SK-N-SH (cell line): ENCODE measurements around the gene INAVA. TPM values are rescaled to one million over a fixed set of nuclear protein-coding genes. Genes with fewer than 3 reads are reported as not detected.

Source experiments
- CTCF ChIA-PET: fragments of 300-600, 350-600 bp; formaldehyde crosslinking; extraction: SDS; loops from one replicate; lab custom pipeline; 2021; lab: Yijun Ruan, JAX
- POLR2A ChIA-PET: fragments of 350-600 bp; sonication (Branson Sonifier 250); formaldehyde crosslinking; extraction: SDS; loops from one replicate; lab custom pipeline; 2020; ENCODE audit warnings: antibody characterized with exemption, inconsistent platforms; lab: Yijun Ruan, JAX
- DNase-seq: peaks from one replicate; pipeline ENCODE4 v3.0.0; 2012
- H2AFZ ChIP-seq: fragments of 200-600 bp; sonication (generic); 2 replicates; pipeline ENCODE4 v1.8.1; 2016; ENCODE audit warnings: antibody characterized with exemption, mild to moderate bottlenecking, low read depth
- H3F3A ChIP-seq: fragments of 200-600 bp; sonication (generic); replicated peaks from 2 replicates; pipeline ENCODE3; 2016; ENCODE audit warnings: antibody characterized with exemption, mild to moderate bottlenecking; ENCODE audit not compliant: insufficient read depth
- H3K27ac ChIP-seq, 2 experiments: fragments of 200-500 bp in 1 of 2; fragments of 200-600 bp in 1 of 2; sonication (Bioruptor generic) in 1 of 2; sonication (generic), shearing (Covaris generic) in 1 of 2; 2 replicates each; pipeline versions ENCODE4 v1.5.1 to v1.6.1; 2014 to 2016; ENCODE audit warnings: low read depth in 2 of 2, inconsistent platforms in 1 of 2, low read length in 1 of 2, mild to moderate bottlenecking in 1 of 2, mixed read lengths in 1 of 2
- H3K27me3 ChIP-seq: fragments of 200-600 bp; sonication (generic), shearing (Covaris generic); 2 replicates; pipeline ENCODE4 v1.6.1; 2016; ENCODE audit warnings: mixed run types; ENCODE audit not compliant: insufficient read depth
- H3K36me3 ChIP-seq, 2 experiments: fragments of 200-500 bp in 1 of 2; fragments of 200-600 bp in 1 of 2; sonication (Bioruptor generic) in 1 of 2; sonication (generic) in 1 of 2; replicated peaks in 1 of 2; 2 replicates each; pipeline versions ENCODE3 to v1.5.1; 2014 to 2016; ENCODE audit warnings: low read length in 1 of 2, mild to moderate bottlenecking in 1 of 2; ENCODE audit not compliant: insufficient read depth in 2 of 2, control insufficient read depth in 1 of 2
- H3K4me1 ChIP-seq, 2 experiments: fragments of 200-500 bp in 1 of 2; fragments of 200-600 bp in 1 of 2; sonication (Bioruptor generic) in 1 of 2; sonication (generic), shearing (Covaris generic) in 1 of 2; 2 replicates each; pipeline versions ENCODE4 v1.5.1 to v1.6.1; 2014 to 2016; ENCODE audit warnings: low read depth in 1 of 2, low read length in 1 of 2, mixed run types in 1 of 2; ENCODE audit not compliant: insufficient read depth in 2 of 2, control insufficient read depth in 1 of 2
- H3K4me2 ChIP-seq: fragments of 200-600 bp; sonication (generic), shearing (Covaris generic); 2 replicates; pipeline ENCODE4 v1.6.1; 2017; ENCODE audit warnings: mixed run types
- H3K4me3 ChIP-seq, 2 experiments: fragments of 200-500 bp in 1 of 2; fragments of 200-600 bp in 1 of 2; sonication (Bioruptor generic) in 1 of 2; sonication (generic), shearing (Covaris generic) in 1 of 2; 2 replicates each; pipeline versions ENCODE4 v1.5.1 to v1.8.1; 2014 to 2016; ENCODE audit warnings: low read depth in 2 of 2, inconsistent platforms in 1 of 2, low read length in 1 of 2, mild to moderate bottlenecking in 1 of 2, mixed read lengths in 1 of 2, moderate library complexity in 1 of 2
- H3K79me2 ChIP-seq: fragments of 200-600 bp; sonication (generic); 2 replicates; pipeline ENCODE4 v1.8.1; 2017; ENCODE audit warnings: mild to moderate bottlenecking; ENCODE audit not compliant: insufficient read depth
- H3K9ac ChIP-seq: fragments of 200-600 bp; sonication (generic); 2 replicates; pipeline ENCODE4 v1.6.1; 2017; ENCODE audit warnings: mixed run types
- H3K9me2 ChIP-seq: fragments of 200-600 bp; sonication (generic); 2 replicates; pipeline ENCODE4 v1.6.1; 2017; ENCODE audit warnings: mixed run types
- H3K9me3 ChIP-seq: fragments of 200-600 bp; sonication (generic); 2 replicates; pipeline ENCODE4 v1.6.1; 2017; ENCODE audit warnings: mixed run types, mild to moderate bottlenecking, moderate library complexity
- H4K20me1 ChIP-seq: fragments of 200-600 bp; sonication (generic); 2 replicates; pipeline ENCODE4 v1.6.1; 2017; ENCODE audit warnings: mild to moderate bottlenecking, mixed run types; ENCODE audit not compliant: insufficient read depth
- EP300 ChIP-seq, 2 experiments: IDR thresholded peaks; 2 replicates each; pipeline versions ENCODE4 v1.4.0 to v1.6.1; 2012; ENCODE audit warnings: borderline replicate concordance in 1 of 2, low read depth in 1 of 2, low read length in 1 of 2
- FOSL2 ChIP-seq: IDR thresholded peaks from 2 replicates; pipeline ENCODE4 v1.4.0; 2012; ENCODE audit warnings: low read depth, mild to moderate bottlenecking, moderate library complexity, borderline replicate concordance
- FOXM1 ChIP-seq: IDR thresholded peaks from 2 replicates; pipeline ENCODE4 v1.4.0; 2012; ENCODE audit warnings: low read depth, mild to moderate bottlenecking
- JUND ChIP-seq: IDR thresholded peaks from 2 replicates; pipeline ENCODE4 v1.4.0; 2012
- MEF2A ChIP-seq: IDR thresholded peaks from 2 replicates; pipeline ENCODE4 v1.4.0; 2012; ENCODE audit warnings: low read depth, borderline replicate concordance
- RCOR1 ChIP-seq: fragments of 150-350 bp; IDR thresholded peaks from 2 replicates; pipeline ENCODE4 v1.6.1; 2017; ENCODE audit warnings: antibody characterized with exemption, low read length
- RXRA ChIP-seq: IDR thresholded peaks from 2 replicates; pipeline ENCODE4 v1.4.0; 2012; ENCODE audit warnings: low read depth, mild to moderate bottlenecking, borderline replicate concordance
- SIN3A ChIP-seq: IDR thresholded peaks from 2 replicates; pipeline ENCODE4 v1.6.1; 2012; ENCODE audit warnings: low read depth, mild to moderate bottlenecking, low read length, moderate library complexity, borderline replicate concordance
- TAF1 ChIP-seq: IDR thresholded peaks from 2 replicates; pipeline ENCODE4 v1.6.1; 2012; ENCODE audit warnings: low read depth, mild to moderate bottlenecking, low read length, moderate library complexity, borderline replicate concordance
- TCF12 ChIP-seq: IDR thresholded peaks from 2 replicates; pipeline ENCODE4 v1.4.0; 2012
- TEAD4 ChIP-seq: IDR thresholded peaks from 2 replicates; pipeline ENCODE4 v1.4.0; 2012; ENCODE audit warnings: mild to moderate bottlenecking, borderline replicate concordance; ENCODE audit not compliant: insufficient read depth
- WGBS: methylation state at CpG from one replicate; pipeline ENCODE4 v1.1.6; 2017; ENCODE audit warnings: low lambda C conversion rate; 5-methylcytosine and 5-hydroxymethylcytosine counted together
- polyA plus RNA-seq, 3 experiments: library from polyadenylated mRNA; depleted of rRNA; stranded (reverse); fragments of >200 nt; gene quantifications; 2 replicates each; pipeline ENCODE4 v1.2.3, GENCODE V29; 2012
- TF ChIP-seq, protein P1 (sequence below): fragments of 200-600 bp; sonication (generic); IDR thresholded peaks from 2 replicates; pipeline ENCODE4 v1.6.1; 2017; ENCODE audit warnings: antibody characterized with exemption, mild to moderate bottlenecking, moderate library complexity
- TF ChIP-seq, protein P2 (sequence below): IDR thresholded peaks from 2 replicates; pipeline ENCODE4 v1.6.1; 2012; ENCODE audit warnings: mild to moderate bottlenecking, low read depth, low read length, moderate library complexity
- TF ChIP-seq, protein P3 (sequence below): IDR thresholded peaks from 2 replicates; pipeline ENCODE4 v1.4.0; 2012; ENCODE audit warnings: low read depth, borderline replicate concordance
- TF ChIP-seq, protein P4 (sequence below): IDR thresholded peaks from 2 replicates; pipeline ENCODE4 v1.4.0; 2012; ENCODE audit warnings: low read depth

Gene INAVA
- polyA plus RNA-seq, 1 of the 3 experiments (the other 2 are of a cell fraction): 0.12 TPM

DNA sequence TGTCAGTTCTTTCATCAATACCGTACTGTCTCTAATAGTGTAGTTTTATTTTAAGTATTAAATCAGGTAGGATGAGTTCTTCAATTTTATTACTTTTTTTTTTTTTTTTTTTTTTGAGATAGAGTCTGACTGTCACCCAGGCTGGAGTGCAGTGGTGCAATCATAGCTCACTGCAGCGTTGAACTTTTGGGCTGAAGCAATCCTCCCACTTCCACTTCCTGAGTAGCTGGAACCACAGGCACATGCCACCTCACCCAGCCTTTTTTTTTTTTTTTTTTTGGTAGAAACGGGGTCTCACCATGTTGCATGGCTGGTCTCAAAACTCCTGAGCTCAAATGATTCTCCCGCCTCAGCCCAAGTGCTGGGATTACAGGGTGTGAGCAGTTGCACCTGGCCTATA lies 44.3 kb downstream of the INAVA start:
- Histone ChIP-seq H2AFZ (no peak overlapping the region), H3K27ac (no peak overlapping the region), H3K79me2 (no peaks in the 10 kb centered on the region), H3K9ac (no peak overlapping the region), H3K27me3 (peaks cover 21% of the 10 kb centered on the region; the same call in 1 of the 2 replicates), H3K4me3 (no peak overlapping the region), H3F3A (no peaks in the 10 kb centered on the region), H3K4me1 (no peaks in the 10 kb centered on the region), H3K36me3 (no peaks in the 10 kb centered on the region), H3K4me2 (no peak overlapping the region), H4K20me1 (no peaks in the 10 kb centered on the region), H3K9me3 (no peaks in the 10 kb centered on the region; the same call in 1 of the 2 replicates), H3K9me2 (no peaks in the 10 kb centered on the region)
- no peak for TF ChIP-seq JUND
- no peak for DNase-seq
- ChIA-PET CTCF (no interaction called here), POLR2A (no interaction called here)
- WGBS: 46% methylated on average over 4 of the region's 4 CpGs

DNA sequence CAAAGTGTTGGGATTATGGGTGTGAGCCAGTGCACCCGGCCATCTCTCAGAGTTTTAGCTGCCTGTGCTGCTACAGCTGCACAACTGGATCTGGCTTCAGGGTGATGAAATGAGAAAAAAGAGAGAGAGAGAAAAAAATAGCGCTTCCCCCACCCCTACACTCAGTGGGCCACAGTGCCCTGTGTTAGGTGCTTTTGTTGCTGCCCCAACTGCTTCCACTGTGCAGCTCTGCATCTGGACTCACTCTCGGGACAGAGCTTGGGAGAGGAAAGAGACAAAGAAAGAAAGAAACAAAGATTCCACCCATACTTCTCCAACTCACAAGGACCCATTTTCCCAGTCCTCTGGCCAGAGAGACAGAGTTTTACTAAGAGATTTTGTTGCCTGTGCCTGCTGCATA lies 50.4 kb downstream of the INAVA start:
- Histone ChIP-seq H3K4me3 (no peak overlapping the region), H2AFZ (no peak overlapping the region), H3K9me3 (peaks cover 7% of the 10 kb centered on the region; the same call in 1 of the 2 replicates), H3K79me2 (no peaks in the 10 kb centered on the region), H3K27ac (no peak overlapping the region), H3K36me3 (no peaks in the 10 kb centered on the region), H3K9me2 (no peaks in the 10 kb centered on the region), H3K4me2 (no peak overlapping the region), H3K9ac (no peak overlapping the region), H4K20me1 (no peaks in the 10 kb centered on the region), H3K27me3 (no peaks in the 10 kb centered on the region), H3F3A (no peaks in the 10 kb centered on the region), H3K4me1 (no peaks in the 10 kb centered on the region)
- WGBS: 39% methylated on average over 3 of the region's 3 CpGs
- no peak for DNase-seq
- CTCF ChIA-PET: no interaction called here
- TF ChIP-seq TEAD4 (no peak), RCOR1 (no peak), MEF2A (no peak), FOSL2 (no peak), FOXM1 (no peak)
- TF ChIP-seq, protein P1, sequence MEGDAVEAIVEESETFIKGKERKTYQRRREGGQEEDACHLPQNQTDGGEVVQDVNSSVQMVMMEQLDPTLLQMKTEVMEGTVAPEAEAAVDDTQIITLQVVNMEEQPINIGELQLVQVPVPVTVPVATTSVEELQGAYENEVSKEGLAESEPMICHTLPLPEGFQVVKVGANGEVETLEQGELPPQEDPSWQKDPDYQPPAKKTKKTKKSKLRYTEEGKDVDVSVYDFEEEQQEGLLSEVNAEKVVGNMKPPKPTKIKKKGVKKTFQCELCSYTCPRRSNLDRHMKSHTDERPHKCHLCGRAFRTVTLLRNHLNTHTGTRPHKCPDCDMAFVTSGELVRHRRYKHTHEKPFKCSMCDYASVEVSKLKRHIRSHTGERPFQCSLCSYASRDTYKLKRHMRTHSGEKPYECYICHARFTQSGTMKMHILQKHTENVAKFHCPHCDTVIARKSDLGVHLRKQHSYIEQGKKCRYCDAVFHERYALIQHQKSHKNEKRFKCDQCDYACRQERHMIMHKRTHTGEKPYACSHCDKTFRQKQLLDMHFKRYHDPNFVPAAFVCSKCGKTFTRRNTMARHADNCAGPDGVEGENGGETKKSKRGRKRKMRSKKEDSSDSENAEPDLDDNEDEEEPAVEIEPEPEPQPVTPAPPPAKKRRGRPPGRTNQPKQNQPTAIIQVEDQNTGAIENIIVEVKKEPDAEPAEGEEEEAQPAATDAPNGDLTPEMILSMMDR: no peak
- POLR2A ChIA-PET: no interaction called here

DNA sequence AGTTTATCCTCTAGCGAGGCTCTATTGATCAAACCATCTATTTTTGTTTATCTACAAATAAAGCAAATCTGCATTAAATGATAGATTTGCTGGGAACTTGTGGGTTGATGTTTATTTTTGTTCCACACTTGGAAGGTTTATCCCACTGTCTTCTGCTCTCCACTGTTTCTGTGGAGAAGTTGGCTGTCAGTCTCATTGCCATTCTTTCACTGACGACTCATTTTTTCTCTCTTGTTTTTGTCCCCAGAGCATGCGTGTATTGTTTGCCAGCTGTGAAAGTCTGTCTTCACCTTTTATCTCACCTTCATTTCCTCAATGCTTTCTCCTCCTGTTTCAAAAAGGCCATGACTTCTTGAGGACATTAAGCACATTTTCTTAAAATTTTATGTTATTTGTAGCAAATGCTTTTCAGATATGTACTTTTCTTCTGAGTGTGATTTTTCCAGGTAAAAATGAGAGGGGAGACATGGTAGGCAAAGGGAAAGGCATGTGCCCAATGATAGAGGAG lies 52.4 kb downstream of the INAVA start:
- no peaks in the 10 kb centered on the region for H3K9me2 ChIP-seq
- no peak overlapping the region for H3K4me2 ChIP-seq
- WGBS: 37% methylated on average over 3 of the region's 3 CpGs
- H3F3A ChIP-seq: peaks cover 5% of the 10 kb centered on the region
- H3K79me2 ChIP-seq: no peaks in the 10 kb centered on the region
- no peak overlapping the region for H3K27ac ChIP-seq
- DNase-seq: no peak
- no peaks in the 10 kb centered on the region for H3K36me3 ChIP-seq
- POLR2A ChIA-PET: no interaction called here
- H4K20me1 ChIP-seq: no peaks in the 10 kb centered on the region
- H3K9me3 ChIP-seq: peaks cover 7% of the 10 kb centered on the region; the same call in 1 of the 2 replicates
- H2AFZ ChIP-seq: no peak overlapping the region
- H3K9ac ChIP-seq: no peak overlapping the region
- CTCF ChIA-PET: interaction anchor here (1.0 kb wide), 1 partner anchor 24 kb away, joined by 4 read pairs; no protein-coding TSS in a partner anchor
- no peaks in the 10 kb centered on the region; the same call in 1 of the 2 replicates for H3K27me3 ChIP-seq
- H3K4me3 ChIP-seq: no peak overlapping the region
- no peaks in the 10 kb centered on the region for H3K4me1 ChIP-seq
- TF ChIP-seq, protein P2, sequence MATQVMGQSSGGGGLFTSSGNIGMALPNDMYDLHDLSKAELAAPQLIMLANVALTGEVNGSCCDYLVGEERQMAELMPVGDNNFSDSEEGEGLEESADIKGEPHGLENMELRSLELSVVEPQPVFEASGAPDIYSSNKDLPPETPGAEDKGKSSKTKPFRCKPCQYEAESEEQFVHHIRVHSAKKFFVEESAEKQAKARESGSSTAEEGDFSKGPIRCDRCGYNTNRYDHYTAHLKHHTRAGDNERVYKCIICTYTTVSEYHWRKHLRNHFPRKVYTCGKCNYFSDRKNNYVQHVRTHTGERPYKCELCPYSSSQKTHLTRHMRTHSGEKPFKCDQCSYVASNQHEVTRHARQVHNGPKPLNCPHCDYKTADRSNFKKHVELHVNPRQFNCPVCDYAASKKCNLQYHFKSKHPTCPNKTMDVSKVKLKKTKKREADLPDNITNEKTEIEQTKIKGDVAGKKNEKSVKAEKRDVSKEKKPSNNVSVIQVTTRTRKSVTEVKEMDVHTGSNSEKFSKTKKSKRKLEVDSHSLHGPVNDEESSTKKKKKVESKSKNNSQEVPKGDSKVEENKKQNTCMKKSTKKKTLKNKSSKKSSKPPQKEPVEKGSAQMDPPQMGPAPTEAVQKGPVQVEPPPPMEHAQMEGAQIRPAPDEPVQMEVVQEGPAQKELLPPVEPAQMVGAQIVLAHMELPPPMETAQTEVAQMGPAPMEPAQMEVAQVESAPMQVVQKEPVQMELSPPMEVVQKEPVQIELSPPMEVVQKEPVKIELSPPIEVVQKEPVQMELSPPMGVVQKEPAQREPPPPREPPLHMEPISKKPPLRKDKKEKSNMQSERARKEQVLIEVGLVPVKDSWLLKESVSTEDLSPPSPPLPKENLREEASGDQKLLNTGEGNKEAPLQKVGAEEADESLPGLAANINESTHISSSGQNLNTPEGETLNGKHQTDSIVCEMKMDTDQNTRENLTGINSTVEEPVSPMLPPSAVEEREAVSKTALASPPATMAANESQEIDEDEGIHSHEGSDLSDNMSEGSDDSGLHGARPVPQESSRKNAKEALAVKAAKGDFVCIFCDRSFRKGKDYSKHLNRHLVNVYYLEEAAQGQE: no peak
- TF ChIP-seq TAF1 (no peak), FOSL2 (no peak), RXRA (no peak), JUND (no peak), FOXM1 (no peak), RCOR1 (no peak), TCF12 (no peak), EP300 (IDR thresholded peaks at IDR 0.05; ENCODE audit: borderline replicate concordance in 1 of 2, low read depth in 1 of 2, low read length in 1 of 2) (no peak), SIN3A (no peak)
- TF ChIP-seq, protein P3, sequence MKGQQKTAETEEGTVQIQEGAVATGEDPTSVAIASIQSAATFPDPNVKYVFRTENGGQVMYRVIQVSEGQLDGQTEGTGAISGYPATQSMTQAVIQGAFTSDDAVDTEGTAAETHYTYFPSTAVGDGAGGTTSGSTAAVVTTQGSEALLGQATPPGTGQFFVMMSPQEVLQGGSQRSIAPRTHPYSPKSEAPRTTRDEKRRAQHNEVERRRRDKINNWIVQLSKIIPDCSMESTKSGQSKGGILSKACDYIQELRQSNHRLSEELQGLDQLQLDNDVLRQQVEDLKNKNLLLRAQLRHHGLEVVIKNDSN: no peak
- TF ChIP-seq, protein P4, sequence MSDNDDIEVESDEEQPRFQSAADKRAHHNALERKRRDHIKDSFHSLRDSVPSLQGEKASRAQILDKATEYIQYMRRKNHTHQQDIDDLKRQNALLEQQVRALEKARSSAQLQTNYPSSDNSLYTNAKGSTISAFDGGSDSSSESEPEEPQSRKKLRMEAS: no peak
